ENCODE results near the gene ZNF831.

Gene ZNF831

GRCh38 chr20:59231124-59231804, 67.6 kb downstream of the ZNF831 start:
- DNase-seq = no peak
- no peak for TF ChIP-seq CTCF (IDR thresholded peaks at IDR 0.05; ENCODE audit: low read length)
- TF ChIP-seq EZH2 (optimal IDR thresholded peaks at IDR 0.05; ENCODE audit: low read depth, low read length) = no peak
- TF ChIP-seq EZH2phosphoT487 (IDR thresholded peaks at IDR 0.05; ENCODE audit: low read length) = no peak
- Histone ChIP-seq H3K4me3 (ENCODE audit: low read length) (no peak overlapping the region), H3F3A (ENCODE audit: insufficient read depth, low read length) (no peaks in the 10 kb centered on the region), H3K9ac (ENCODE audit: low read length) (no peak overlapping the region), H3K9me2 (replicated peaks; ENCODE audit: insufficient read depth, low read length) (no peaks in the 10 kb centered on the region), H3K27me3 (replicated peaks; ENCODE audit: insufficient read depth, low read length) (peaks cover 89% of the 10 kb centered on the region), H3K27ac (ENCODE audit: low read length) (no peak overlapping the region), H3K79me2 (ENCODE audit: low read length) (no peaks in the 10 kb centered on the region), H3K9me3 (replicated peaks; ENCODE audit: insufficient read depth, low read length) (no peaks in the 10 kb centered on the region), H4K20me1 (ENCODE audit: insufficient read depth, low read length) (no peaks in the 10 kb centered on the region), H2AFZ (ENCODE audit: low read length) (no peak overlapping the region), H3K4me2 (ENCODE audit: low read depth, low read length) (no peak overlapping the region), H3K36me3 (replicated peaks; ENCODE audit: insufficient read depth, low read length) (no peaks in the 10 kb centered on the region), H3K4me1 (ENCODE audit: low read length) (no peaks in the 10 kb centered on the region)

GRCh38 chr20:59232618-59233017, 69.0 kb downstream of the ZNF831 start:
- Histone ChIP-seq H3K9me2 (replicated peaks; ENCODE audit: insufficient read depth, low read length) (no peaks in the 10 kb centered on the region), H3F3A (ENCODE audit: insufficient read depth, low read length) (no peaks in the 10 kb centered on the region), H3K4me3 (ENCODE audit: low read length) (no peak overlapping the region), H3K9me3 (replicated peaks; ENCODE audit: insufficient read depth, low read length) (no peaks in the 10 kb centered on the region), H3K27me3 (replicated peaks; ENCODE audit: insufficient read depth, low read length) (peaks cover 86% of the 10 kb centered on the region), H3K9ac (ENCODE audit: low read length) (no peak overlapping the region), H3K27ac (ENCODE audit: low read length) (no peak overlapping the region), H2AFZ (ENCODE audit: low read length) (no peak overlapping the region), H3K36me3 (replicated peaks; ENCODE audit: insufficient read depth, low read length) (no peaks in the 10 kb centered on the region), H3K4me1 (ENCODE audit: low read length) (no peaks in the 10 kb centered on the region), H3K4me2 (ENCODE audit: low read depth, low read length) (no peak overlapping the region), H3K79me2 (ENCODE audit: low read length) (no peaks in the 10 kb centered on the region), H4K20me1 (ENCODE audit: insufficient read depth, low read length) (no peaks in the 10 kb centered on the region)
- TF ChIP-seq CTCF (IDR thresholded peaks at IDR 0.05; ENCODE audit: low read length) = no peak
- no peak for TF ChIP-seq EZH2 (optimal IDR thresholded peaks at IDR 0.05; ENCODE audit: low read depth, low read length)
- DNase-seq = no peak

- H3K36me3 ChIP-seq (replicated peaks; ENCODE audit: insufficient read depth, low read length) = no peaks in the 10 kb centered on the region
- H3K27ac ChIP-seq (ENCODE audit: low read length) = no peak overlapping the region
- no peak overlapping the region for H3K9ac ChIP-seq (ENCODE audit: low read length)
- H3K9me2 ChIP-seq (replicated peaks; ENCODE audit: insufficient read depth, low read length) = no peaks in the 10 kb centered on the region
- H3F3A ChIP-seq (ENCODE audit: insufficient read depth, low read length) = no peaks in the 10 kb centered on the region
- no peaks in the 10 kb centered on the region for H4K20me1 ChIP-seq (ENCODE audit: insufficient read depth, low read length)
- no peaks in the 10 kb centered on the region for H3K4me1 ChIP-seq (ENCODE audit: low read length)
- H3K9me3 ChIP-seq (replicated peaks; ENCODE audit: insufficient read depth, low read length) = no peaks in the 10 kb centered on the region
- H3K79me2 ChIP-seq (ENCODE audit: low read length) = no peaks in the 10 kb centered on the region
- H2AFZ ChIP-seq (ENCODE audit: low read length) = no peak overlapping the region
- no peak overlapping the region for H3K4me2 ChIP-seq (ENCODE audit: low read depth, low read length)
- no peak overlapping the region for H3K4me3 ChIP-seq (ENCODE audit: low read length)
- no peak for DNase-seq
- TF ChIP-seq EZH2 (optimal IDR thresholded peaks at IDR 0.05; ENCODE audit: low read depth, low read length) (no peak), EZH2phosphoT487 (IDR thresholded peaks at IDR 0.05; ENCODE audit: low read length) (no peak), CTCF (IDR thresholded peaks at IDR 0.05; ENCODE audit: low read length) (no peak)
- H3K27me3 ChIP-seq (replicated peaks; ENCODE audit: insufficient read depth, low read length) = peaks cover 89% of the 10 kb centered on the region
These were observed 71.6 kb downstream of the ZNF831 start for GRCh38 chr20:59235226-59235625.
